SK-N-SH treated with all-trans-retinoic acid at 6 μM for 48 hours (cell line): Measurements from ENCODE around the gene MAMSTR.
"Not testable (repeated sequence)": the region's sequence is repeated elsewhere in the genome, so short reads cannot be mapped to it uniquely, and the experiment has no call there.

Experiments
- ATAC-seq: fragments of 200-7000 bp; cut with Tn5 transposase; 3 replicates; pipeline ENCODE4 v1.9.1; 2020; ENCODE audit warnings: mild to moderate bottlenecking, moderate library complexity
- ARNTL ChIP-seq: fragments of 450-650 bp; formaldehyde crosslinking; IDR thresholded peaks from 2 replicates; pipeline ENCODE4 v1.5.0; 2020; ENCODE audit warnings: low read depth, mild to moderate bottlenecking, moderate library complexity, borderline replicate concordance
- BACH2 ChIP-seq: fragments of 250-450 bp; sonication (Bioruptor Pico); IDR thresholded peaks from 2 replicates; pipeline ENCODE4 v1.9.0; 2021; ENCODE audit warnings: mild to moderate bottlenecking, borderline replicate concordance
- CREB5 ChIP-seq: fragments of 250-450 bp; sonication (Bioruptor Pico); IDR thresholded peaks from 2 replicates; pipeline ENCODE4 v1.5.1; 2020; ENCODE audit warnings: low read depth, mild to moderate bottlenecking, moderate library complexity
- CSDC2 ChIP-seq: fragments of 250-450 bp; sonication (Bioruptor Pico); IDR thresholded peaks from 2 replicates; pipeline ENCODE4 v1.5.0; 2020; ENCODE audit warnings: mild to moderate bottlenecking, moderate library complexity
- ESRRG ChIP-seq: fragments of 250-450 bp; sonication (Bioruptor Pico); IDR thresholded peaks from 2 replicates; pipeline ENCODE4 v1.6.1; 2021; ENCODE audit warnings: mild to moderate bottlenecking
- GLIS3 ChIP-seq: fragments of 250-450 bp; sonication (Bioruptor Pico); IDR thresholded peaks from 2 replicates; pipeline ENCODE4 v1.5.0; 2020; ENCODE audit warnings: mild to moderate bottlenecking, moderate library complexity
- ISL1 ChIP-seq: fragments of 250-450 bp; sonication (Bioruptor Pico); IDR thresholded peaks from 2 replicates; pipeline ENCODE4 v2.1.2; 2022; ENCODE audit warnings: mild to moderate bottlenecking, moderate library complexity
- OSR1 ChIP-seq: fragments of 250-450 bp; sonication (Bioruptor Pico); IDR thresholded peaks from 2 replicates; pipeline ENCODE4 v1.8.0; 2022; ENCODE audit warnings: moderate library complexity, mild to moderate bottlenecking, inconsistent platforms
- POU6F1 ChIP-seq: fragments of 250-450 bp; sonication (Bioruptor Pico); IDR thresholded peaks from 2 replicates; pipeline ENCODE4 v1.8.0; 2021; ENCODE audit warnings: low read depth, mild to moderate bottlenecking, moderate library complexity, borderline replicate concordance
- PPARA ChIP-seq: fragments of 250-450 bp; sonication (Bioruptor Pico); IDR thresholded peaks from 2 replicates; pipeline ENCODE4 v1.5.0; 2020; ENCODE audit warnings: mild to moderate bottlenecking, borderline replicate concordance
- SNAI2 ChIP-seq: fragments of 250-450 bp; sonication (Bioruptor Pico); IDR thresholded peaks from 2 replicates; pipeline ENCODE4 v1.5.0; 2020; ENCODE audit warnings: mild to moderate bottlenecking, moderate library complexity
- TCF4 ChIP-seq: fragments of 250-450 bp; sonication (Bioruptor Pico); IDR thresholded peaks from 2 replicates; pipeline ENCODE4 v1.8.0; 2021; ENCODE audit warnings: mild to moderate bottlenecking, moderate library complexity, borderline replicate concordance
- TOX ChIP-seq: fragments of 250-450 bp; sonication (Bioruptor Pico); IDR thresholded peaks from 2 replicates; pipeline ENCODE4 v1.8.0; 2021; ENCODE audit warnings: mild to moderate bottlenecking, moderate library complexity, borderline replicate concordance
- TSHZ2 ChIP-seq: fragments of 250-450 bp; sonication (Bioruptor Pico); IDR thresholded peaks from 2 replicates; pipeline ENCODE4 v1.5.0; 2020; ENCODE audit warnings: mild to moderate bottlenecking, moderate library complexity
- ZC3H10 ChIP-seq: fragments of 250-450 bp; sonication (Bioruptor Pico); IDR thresholded peaks from 2 replicates; pipeline ENCODE4 v1.5.1; 2021; ENCODE audit warnings: mild to moderate bottlenecking, moderate library complexity
- ZFP3 ChIP-seq: fragments of 250-450 bp; sonication (Bioruptor Pico); IDR thresholded peaks from 2 replicates; pipeline ENCODE4 v1.5.0; 2020; ENCODE audit warnings: mild to moderate bottlenecking, moderate library complexity
- ZFP30 ChIP-seq: fragments of 450-650 bp; formaldehyde crosslinking; IDR thresholded peaks from 2 replicates; pipeline ENCODE4 v1.5.0; 2022; ENCODE audit warnings: mild to moderate bottlenecking, moderate library complexity
- ZNF565 ChIP-seq: fragments of 450-650 bp; formaldehyde crosslinking; conservative IDR thresholded peaks from 2 replicates; pipeline ENCODE4 v1.5.0; 2020; ENCODE audit warnings: low read depth, mild to moderate bottlenecking, moderate library complexity
- ZNF70 ChIP-seq: fragments of 450-650 bp; formaldehyde crosslinking; IDR thresholded peaks from 2 replicates; pipeline ENCODE4 v1.5.0; 2020; ENCODE audit warnings: mild to moderate bottlenecking, moderate library complexity
- ZNF8 ChIP-seq: fragments of 450-650 bp; formaldehyde crosslinking; IDR thresholded peaks from 2 replicates; pipeline ENCODE4 v1.5.0; 2020; ENCODE audit warnings: mild to moderate bottlenecking, moderate library complexity

MAMSTR gene

GRCh38 chr19:48698046-48698445, 21.5 kb downstream of the MAMSTR start:
- TF ChIP-seq CSDC2, result no peak
- TF ChIP-seq ZFP30, result no peak
- TF ChIP-seq CREB5 (CRISPR knock-in tag), result no peak
- no peak for TF ChIP-seq ZNF565 (CRISPR knock-in tag)
- TF ChIP-seq OSR1 (CRISPR knock-in tag), result no peak
- peak; percentile 92 for ATAC-seq

- TF ChIP-seq OSR1 (CRISPR knock-in tag) (no peak), SNAI2 (no peak), ESRRG (no peak), CSDC2 (no peak), TOX (no peak), TSHZ2 (CRISPR knock-in tag) (no peak)
- no peak for ATAC-seq
Observed at GRCh38 chr19:48696353-48697010, 23.0 kb downstream of the MAMSTR start.

GRCh38 chr19:48695743-48696352, 23.7 kb downstream of the MAMSTR start, which contains the start of gene FUT2:
FUT2 (plus strand) TSS chr19:48695971; CDS start chr19:48702957, 6,986 bp downstream.
- ATAC-seq, result no peak
- TF ChIP-seq OSR1 (CRISPR knock-in tag), result no peak
- no peak for TF ChIP-seq CREB5 (CRISPR knock-in tag)
- no peak for TF ChIP-seq GLIS3 (CRISPR knock-in tag)
- TF ChIP-seq ZNF8, result no peak
- no peak for TF ChIP-seq ZNF565 (CRISPR knock-in tag)
- no peak for TF ChIP-seq ISL1 (CRISPR knock-in tag)
- TF ChIP-seq ZNF70 (CRISPR knock-in tag), result no peak
- TF ChIP-seq ARNTL (CRISPR knock-in tag), result no peak
- TF ChIP-seq ZFP3 (CRISPR knock-in tag), result no peak
- TF ChIP-seq TCF4 (CRISPR knock-in tag), result no peak
- TF ChIP-seq ESRRG, result no peak
- TF ChIP-seq TSHZ2 (CRISPR knock-in tag), result no peak
- no peak for TF ChIP-seq ZC3H10 (CRISPR knock-in tag)
- no peak for TF ChIP-seq POU6F1 (CRISPR knock-in tag)
- no peak for TF ChIP-seq BACH2
- TF ChIP-seq TOX, result no peak
- TF ChIP-seq PPARA, result no peak

GRCh38 chr19:48693629-48694028, 25.9 kb downstream of the MAMSTR start:
- not testable (repeated sequence) for ATAC-seq
